GM12878 (cell line): ENCODE measurements around the gene PRSS2. TPM values are rescaled to one million over a fixed set of nuclear protein-coding genes. Genes with fewer than 3 reads are reported as not detected.

Source experiments
- ATAC-seq: fragments of 200-7000 bp; cut with Tn5 transposase; 3 replicates; pipeline ENCODE4 v1.9.1; 2020; ENCODE audit warnings: mild to moderate bottlenecking, moderate library complexity
- BruUV-seq: library from RNA; stranded (reverse); fragments of 400-500 nt; replicated peaks from 2 replicates; lab custom pipeline; 2021; lab: Mats Ljungman, UMichigan
- CTCF ChIA-PET: fragments of 300-600 bp; sonication (Branson Sonifier 250); formaldehyde crosslinking; extraction: SDS; loops from one replicate; lab custom pipeline; 2021; ENCODE audit warnings: inconsistent platforms; lab: Yijun Ruan, JAX
- POLR2A ChIA-PET: fragments of 350-600 bp; formaldehyde crosslinking; extraction: SDS; loops from one replicate; lab custom pipeline; 2021; ENCODE audit warnings: inconsistent platforms; lab: Charles Lee
- RAD21 ChIA-PET: fragments of 300-600 bp; sonication (Branson Sonifier 250); formaldehyde crosslinking; loops from one replicate; lab custom pipeline; 2023; ENCODE audit warnings: antibody characterized with exemption; ENCODE audit not compliant: unreplicated experiment; lab: Charles Lee
- SMC1A ChIA-PET: fragments of 300-600 bp; sonication (Branson Sonifier 250); formaldehyde crosslinking; loops from one replicate; lab custom pipeline; 2023; ENCODE audit not compliant: unreplicated experiment, uncharacterized antibody; lab: Charles Lee
- DNase-seq: peaks from one replicate; pipeline ENCODE4 v3.0.0-alpha.2; 2011; ENCODE audit warnings: low read depth, low spot score
- FAIRE-seq: peaks from 3 replicates; lab custom pipeline; 2011; peaks lifted over from hg19 to GRCh38; lab: Jason Lieb, UNC
- H2AFZ ChIP-seq: 2 replicates; pipeline ENCODE4 v1.6.0; 2011; ENCODE audit warnings: low read depth, low read length, control low read depth; ENCODE audit not compliant: control insufficient read depth
- H3K27ac ChIP-seq: 2 replicates; pipeline ENCODE4 v1.5.1; 2011; ENCODE audit warnings: control low read depth; ENCODE audit not compliant: control insufficient read depth, insufficient read depth
- H3K27me3 ChIP-seq, 2 experiments: replicated peaks in 1 of 2; 2 replicates each; pipeline versions ENCODE4 v1.6.0 to v1.6.1; 2011; ENCODE audit warnings: low read length in 1 of 2; ENCODE audit not compliant: control insufficient read depth in 2 of 2, insufficient read depth in 2 of 2
- H3K36me3 ChIP-seq, 2 experiments: 2 replicates each; pipeline ENCODE4 v1.5.1; 2011; ENCODE audit warnings: low read length in 1 of 2; ENCODE audit not compliant: control insufficient read depth in 2 of 2, insufficient read depth in 2 of 2
- H3K4me1 ChIP-seq: 2 replicates; pipeline ENCODE4 v1.6.1; 2011; ENCODE audit warnings: mild to moderate bottlenecking, low read length, moderate library complexity, mixed read lengths; ENCODE audit not compliant: control insufficient read depth, insufficient read depth
- H3K4me2 ChIP-seq: 2 replicates; pipeline ENCODE4 v1.6.0; 2011; ENCODE audit warnings: control low read depth; ENCODE audit not compliant: control insufficient read depth, insufficient read depth
- H3K4me3 ChIP-seq: fragments of 200-600 bp; sonication (generic); 2 replicates; pipeline ENCODE4 v1.5.1; 2016
- H3K79me2 ChIP-seq: 2 replicates; pipeline ENCODE4 v1.6.0; 2011; ENCODE audit warnings: low read length; ENCODE audit not compliant: control insufficient read depth, insufficient read depth
- H3K9ac ChIP-seq: 2 replicates; pipeline ENCODE4 v1.8.0; 2011; ENCODE audit warnings: low read length, control low read depth, mixed read lengths; ENCODE audit not compliant: control insufficient read depth, insufficient read depth
- H3K9me3 ChIP-seq: replicated peaks from 3 replicates; pipeline ENCODE4 v1.5.1; 2011; ENCODE audit warnings: mild to moderate bottlenecking, low read length; ENCODE audit not compliant: control insufficient read depth, insufficient read depth
- H4K20me1 ChIP-seq: 2 replicates; pipeline ENCODE4 v1.6.0; 2011; ENCODE audit not compliant: control insufficient read depth, insufficient read depth
- CBX3 ChIP-seq: fragments of 200-600 bp; sonication (generic); IDR thresholded peaks from 2 replicates; pipeline ENCODE4 v1.6.1; 2016; ENCODE audit warnings: low read depth, borderline replicate concordance
- E2F8 ChIP-seq: fragments of 450-650 bp; IDR thresholded peaks from 2 replicates; pipeline ENCODE4 v1.6.1; 2018; ENCODE audit warnings: mild to moderate bottlenecking, low read depth, moderate library complexity; ENCODE audit not compliant: partially characterized antibody
- HDAC6 ChIP-seq: fragments of 200-600 bp; sonication (generic); IDR thresholded peaks from one replicate; pipeline ENCODE4 v1.8.0; 2017; ENCODE audit warnings: antibody characterized with exemption; ENCODE audit not compliant: unreplicated experiment
- IRF3 ChIP-seq: fragments of 450-650 bp; IDR thresholded peaks from 2 replicates; pipeline ENCODE4 v1.6.1; 2014; ENCODE audit warnings: mild to moderate bottlenecking
- KDM1A ChIP-seq: fragments of 200-600 bp; sonication (generic); IDR thresholded peaks from 2 replicates; pipeline ENCODE4 v1.6.1; 2016; ENCODE audit warnings: borderline replicate concordance
- NR2F1 ChIP-seq: fragments of 450-650 bp; conservative IDR thresholded peaks from 2 replicates; pipeline ENCODE4 v1.6.1; 2017; ENCODE audit warnings: mild to moderate bottlenecking
- SPI1 ChIP-seq: IDR thresholded peaks from 2 replicates; pipeline ENCODE4 v1.6.1; 2011; ENCODE audit warnings: low read depth, mild to moderate bottlenecking, low read length, moderate library complexity, borderline replicate concordance; ENCODE audit not compliant: insufficient read depth
- TARDBP ChIP-seq: IDR thresholded peaks from 2 replicates; pipeline ENCODE4 v1.6.1; 2016; ENCODE audit warnings: borderline replicate concordance
- ZBTB11 ChIP-seq: fragments of 450-650 bp; formaldehyde crosslinking; IDR thresholded peaks from 2 replicates; pipeline ENCODE4 v1.5.0; 2022; ENCODE audit warnings: mild to moderate bottlenecking, missing genetic modification characterization
- ZSCAN29 ChIP-seq: fragments of 450-650 bp; IDR thresholded peaks from 2 replicates; pipeline ENCODE4 v1.6.1; 2017; ENCODE audit warnings: mild to moderate bottlenecking, moderate library complexity
- WGBS: methylation state at CpG from one replicate; pipeline ENCODE4 v1.1.6; 2016; ENCODE audit warnings: low lambda C conversion rate; ENCODE audit not compliant: insufficient replicate concordance, insufficient coverage; ENCODE audit errors: missing lambda C conversion rate; 5-methylcytosine and 5-hydroxymethylcytosine counted together
- in situ Hi-C: fragments of 300-500 bp; cut with MboI; formaldehyde crosslinking; loops from 9 replicates; pipeline ENCODE4 v1.14.3; 2018; ENCODE audit warnings: mixed read lengths
- intact Hi-C: fragments of 100-400 bp; cut with micrococcal nuclease; formaldehyde crosslinking; loops from one replicate; pipeline ENCODE4 v1.14.2; 2022; ENCODE audit not compliant: unreplicated experiment
- polyA plus RNA-seq, 11 experiments: library from polyadenylated mRNA; depleted of rRNA in 4 of 11; unstranded in 6 of 11; stranded (reverse) in 5 of 11; fragments of >200 nt; fragmentation: Nextera tagmentation in 4 of 11; fragmentation: Illumina TruSeq in 1 of 11; extraction: Ambion mirVana in 4 of 11; extraction: Trizol in 1 of 11; gene quantifications; 1 replicate in 1 of 11; 2 replicates in 10 of 11; pipeline versions ENCODE4 v1.2.1 to v1.2.3, GENCODE V29; 2011 to 2016; ENCODE audit warnings: inconsistent platforms in 2 of 11, missing spikeins in 2 of 11, low read depth in 1 of 11
- total RNA-seq, 4 experiments: library from RNA; depleted of rRNA in 3 of 4; stranded (reverse); fragments of >200 nt in 3 of 4; fragmentation: Illumina TruSeq in 1 of 4; extraction: Trizol in 1 of 4; gene quantifications; 2 replicates each; pipeline versions ENCODE4 v1.2.1 to v1.2.3, GENCODE V29; 2013 to 2021

The PRSS2 gene
- total and polyA plus RNA-seq, 10 of the 15 experiments (the other 5 are each of a cell fraction or from before 2014, with no cell fraction given) = 0.21 to 28.8 (median 0.41) TPM; not detected in 7

GRCh38 chr7:142784716-142785115 is 13.9 kb downstream of the PRSS2 start:
- Histone ChIP-seq H3K79me2 (no peaks in the 10 kb centered on the region), H3K4me2 (no peak overlapping the region), H3K36me3 (no peaks in the 10 kb centered on the region), H3K27me3 (no peaks in the 10 kb centered on the region), H3K9me3 (no peaks in the 10 kb centered on the region), H2AFZ (no peak overlapping the region), H3K9ac (no peak overlapping the region), H3K27ac (no peak overlapping the region), H3K4me1 (peaks cover 9% of the 10 kb centered on the region), H4K20me1 (no peaks in the 10 kb centered on the region), H3K4me3 (no peak overlapping the region)
- BruUV-seq = no TSS peak
- no peak for TF ChIP-seq TARDBP
- no peak for TF ChIP-seq NR2F1
- TF ChIP-seq ZBTB11 (CRISPR knock-in tag) = no peak
- TF ChIP-seq KDM1A = no peak
- TF ChIP-seq SPI1 = no peak
- no peak for TF ChIP-seq ZSCAN29
- TF ChIP-seq HDAC6 = no peak
- TF ChIP-seq E2F8 = no peak
- TF ChIP-seq CBX3 = no peak
- no peak for TF ChIP-seq IRF3
- ChIA-PET RAD21 (interaction anchor here (0.7 to 20.4 kb wide), 13 partner anchors 11 to 227 kb away, joined by 3 to 813 read pairs (median 11); partner anchors contain the start of gene PRSS2), CTCF (interaction anchor here (0.7 to 24.4 kb wide), 11 partner anchors 21 to 201 kb away, joined by 3 to 1055 read pairs (median 8); no protein-coding TSS in a partner anchor), SMC1A (interaction anchor here (0.6 to 24.6 kb wide), 7 partner anchors 12 to 152 kb away, joined by 5 to 786 read pairs (median 102); no protein-coding TSS in a partner anchor), POLR2A (interaction anchor here (0.6 to 16.4 kb wide), 7 partner anchors 9 to 148 kb away, joined by 3 to 325 read pairs (median 6); no protein-coding TSS in a partner anchor)
- intact Hi-C loops = loop anchor here (10.0 kb wide), 1 partner anchor 250 kb away; no protein-coding TSS in a partner anchor
- in situ Hi-C loops = loop anchor here (5.0 kb wide), 1 partner anchor 152 kb away; no protein-coding TSS in a partner anchor
- WGBS = 83% methylated on average over 3 of the region's 8 CpGs
- FAIRE-seq (no peak), ATAC-seq (no peak), DNase-seq (no peak)
